NCI-H2227 treated with DMSO at 0.1 percent for 48 hours (cell line): ENCODE measurements around the gene CNEP1R1.
"Not testable (repeated sequence)": the region's sequence is repeated elsewhere in the genome, so short reads cannot be mapped to it uniquely, and the experiment has no call there.

Source experiments
- DNase-seq: peaks from one replicate; lab custom pipeline; 2025; lab: John Stamatoyannopoulos, UW

CNEP1R1 gene, protein sequence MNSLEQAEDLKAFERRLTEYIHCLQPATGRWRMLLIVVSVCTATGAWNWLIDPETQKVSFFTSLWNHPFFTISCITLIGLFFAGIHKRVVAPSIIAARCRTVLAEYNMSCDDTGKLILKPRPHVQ

DNA sequence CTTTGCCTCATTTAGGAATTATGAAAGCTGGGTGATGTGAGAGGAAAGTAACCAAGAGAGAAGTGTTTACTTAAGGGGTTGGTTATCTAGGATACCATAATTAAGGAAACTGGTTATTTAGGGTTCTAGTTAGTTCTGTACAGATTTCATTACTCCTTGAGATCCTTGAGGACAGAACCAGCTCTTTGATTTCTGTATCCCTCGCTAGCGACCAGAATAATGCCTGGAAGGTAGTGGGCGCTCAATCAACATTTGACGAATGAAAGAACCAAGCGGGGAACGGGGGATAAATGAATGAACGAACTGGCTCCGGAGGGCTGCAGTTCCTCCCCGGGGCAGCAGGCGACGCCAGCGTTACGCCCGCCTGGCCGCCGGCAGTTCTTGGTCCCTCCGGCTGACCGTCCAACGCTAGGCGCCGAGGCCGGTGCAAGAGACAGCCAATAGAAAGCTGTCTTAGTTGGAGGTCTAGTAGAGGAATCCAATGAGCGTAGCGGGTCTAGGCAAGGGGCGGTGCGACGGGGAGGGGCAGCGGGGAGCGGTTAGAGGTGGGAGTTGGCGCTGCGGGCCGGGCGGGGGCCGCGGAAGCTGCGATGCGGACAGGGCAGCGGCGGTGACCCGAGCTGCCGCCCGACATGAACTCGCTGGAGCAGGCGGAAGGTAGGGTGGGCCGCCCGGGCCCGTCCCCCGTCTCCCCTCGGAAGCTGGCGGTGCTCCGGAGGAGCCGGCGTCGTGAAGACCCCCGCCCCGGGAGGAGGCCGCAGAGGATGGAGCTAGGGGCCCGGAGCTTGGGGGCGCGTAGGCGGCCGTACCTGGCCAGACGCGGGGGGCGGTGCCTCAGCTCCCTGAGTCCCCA lies at the start of gene CNEP1R1:
Gene CNEP1R1 (plus strand): TSS at position 542 of the 853 bp plus-strand sequence. CDS start 91 bp downstream, at position 633.
- DNase-seq = peak; percentile 91

DNA sequence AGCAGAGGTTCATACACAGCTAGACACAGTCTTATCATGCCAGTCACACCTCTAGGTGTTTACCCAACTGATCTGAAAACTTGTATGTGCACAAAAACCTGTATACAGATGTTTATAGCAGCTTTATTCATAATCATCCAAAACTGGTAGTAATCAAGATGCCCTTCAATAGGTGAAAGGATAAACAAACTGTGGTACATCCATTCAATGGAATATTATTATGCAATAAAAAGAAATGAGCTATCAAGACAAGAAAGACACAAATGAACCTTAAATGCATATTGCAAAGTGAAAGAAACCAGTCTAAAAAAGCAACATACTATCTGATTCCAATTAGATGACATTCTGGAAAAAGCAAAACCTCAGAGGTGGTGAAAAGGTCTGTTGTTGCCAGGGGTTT lies 47.6 kb upstream of the CNEP1R1 start:
- DNase-seq = no peak

DNA sequence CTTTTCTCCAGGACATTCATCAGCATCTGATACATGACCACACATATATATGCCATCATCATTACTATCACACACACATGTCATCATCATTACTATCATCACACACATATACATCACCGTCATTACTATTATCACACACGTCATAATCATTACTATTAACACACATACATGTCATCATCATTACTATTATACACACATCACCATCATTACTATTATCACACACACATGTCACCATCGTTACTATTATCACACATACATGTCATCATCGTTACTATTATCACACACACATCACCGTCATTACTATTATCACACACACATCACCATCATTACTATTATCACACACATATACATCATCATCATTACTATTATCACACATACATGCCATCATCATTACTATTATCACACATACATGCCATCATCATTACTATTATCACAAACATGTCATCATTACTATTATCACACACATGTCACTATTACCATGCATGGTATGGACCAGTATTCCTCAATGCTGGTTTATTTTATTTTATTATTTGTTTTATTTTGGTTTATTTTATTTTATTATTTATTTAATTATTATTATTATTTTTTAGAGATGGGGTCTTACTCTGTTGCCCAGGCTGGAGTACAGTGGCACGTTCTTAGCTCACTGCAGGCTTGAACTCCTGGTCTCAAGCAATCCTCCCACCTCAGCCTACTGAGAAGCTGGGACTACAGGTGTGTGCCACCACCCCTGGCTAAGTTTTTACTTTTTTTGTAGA lies 46.3 kb upstream of the CNEP1R1 start:
- no peak for DNase-seq

DNA sequence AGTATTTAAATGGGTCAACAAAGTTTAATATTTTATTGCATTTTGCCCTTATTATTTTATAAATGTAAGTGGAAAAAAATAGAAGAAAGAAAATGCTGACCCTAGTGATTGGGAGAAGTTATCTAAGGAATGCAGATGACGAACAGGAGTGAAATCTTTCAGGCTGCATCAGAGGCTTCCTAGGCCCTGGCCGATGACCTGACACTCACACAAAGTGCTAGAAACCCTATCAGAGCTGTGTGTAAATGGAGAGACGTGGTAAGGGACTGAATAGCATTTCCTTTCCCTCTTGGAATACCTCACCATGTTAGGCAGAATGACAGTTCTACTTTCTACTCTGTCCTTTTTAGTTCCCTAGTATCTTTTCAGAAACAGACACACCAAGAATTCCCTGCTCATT lies 44.9 kb upstream of the CNEP1R1 start:
- DNase-seq = no peak

DNA sequence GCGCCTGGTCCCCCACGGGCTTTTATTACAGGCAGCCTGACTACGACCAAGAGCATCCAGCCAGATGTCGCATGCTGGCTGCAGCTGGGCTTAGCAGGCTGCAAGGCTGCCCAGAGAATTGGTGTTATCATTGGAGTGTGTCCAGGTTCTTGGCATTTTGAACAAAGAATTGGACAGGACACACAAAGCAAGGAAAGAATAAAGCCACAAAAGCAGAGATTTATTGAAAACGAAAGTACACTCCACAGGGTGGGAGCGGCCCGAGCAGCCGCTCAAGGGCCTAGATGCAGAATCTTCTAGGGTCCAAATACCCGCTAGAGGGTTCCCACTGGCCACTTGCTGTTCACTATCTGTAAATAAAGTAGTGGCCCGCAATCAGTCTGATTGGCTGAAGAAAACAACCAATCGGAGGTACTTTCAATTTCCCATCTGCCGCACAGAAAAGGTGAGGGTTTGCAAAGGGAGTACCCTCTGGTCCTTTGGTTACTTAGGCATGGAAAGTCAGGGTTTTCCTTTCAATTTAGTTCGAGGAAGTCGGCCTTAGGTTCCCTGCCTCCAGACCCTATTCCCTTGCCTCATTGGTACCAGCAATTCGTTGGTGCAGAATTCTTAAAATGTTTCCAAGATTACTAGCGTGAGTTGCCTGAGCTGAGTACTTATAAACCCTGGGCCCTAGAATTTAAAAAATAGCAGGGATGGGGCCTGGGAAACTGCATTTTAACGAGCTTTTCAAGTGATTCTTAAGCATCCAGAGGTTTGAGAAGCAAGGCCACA lies 38.5 kb upstream of the CNEP1R1 start:
- peak; percentile 13 for DNase-seq

DNA sequence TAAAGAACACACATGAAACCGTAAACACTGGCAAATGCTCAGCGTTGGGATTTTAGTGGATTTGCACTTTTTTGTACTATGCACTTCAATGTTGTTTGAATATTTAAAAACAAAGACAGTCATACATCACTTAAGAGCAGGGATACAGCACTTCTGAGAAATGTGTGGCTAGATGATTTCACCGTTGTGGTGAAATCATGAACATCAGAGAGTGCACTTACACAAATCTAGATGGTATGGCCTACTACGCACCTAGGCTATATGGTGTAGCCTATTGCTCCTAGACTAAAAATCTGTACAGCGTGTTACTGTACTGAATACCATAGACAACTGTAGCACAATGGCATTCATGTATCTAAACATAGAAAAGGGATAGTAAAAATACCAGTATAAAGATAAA lies 37.6 kb upstream of the CNEP1R1 start:
- no peak for DNase-seq

DNA sequence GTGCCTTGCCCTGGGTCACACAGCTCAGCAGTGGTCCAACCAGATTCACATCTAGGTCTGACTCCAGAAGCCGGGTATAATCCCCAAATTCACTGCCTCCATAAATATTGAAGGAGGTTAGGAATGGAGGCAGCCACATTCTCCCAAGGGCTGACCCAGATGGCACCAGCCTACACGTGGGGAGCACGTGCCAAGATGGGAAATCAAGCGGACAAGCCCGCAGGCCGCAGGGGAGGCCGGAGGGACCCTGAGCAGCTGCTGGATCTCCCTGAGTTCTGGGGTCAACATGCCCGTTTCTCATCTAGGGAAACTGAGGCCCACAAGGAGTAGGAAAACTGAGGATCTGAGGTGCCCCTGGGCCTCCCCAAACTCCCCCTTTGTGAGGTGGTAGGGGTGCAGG lies 32.2 kb upstream of the CNEP1R1 start:
- DNase-seq = no peak

DNA sequence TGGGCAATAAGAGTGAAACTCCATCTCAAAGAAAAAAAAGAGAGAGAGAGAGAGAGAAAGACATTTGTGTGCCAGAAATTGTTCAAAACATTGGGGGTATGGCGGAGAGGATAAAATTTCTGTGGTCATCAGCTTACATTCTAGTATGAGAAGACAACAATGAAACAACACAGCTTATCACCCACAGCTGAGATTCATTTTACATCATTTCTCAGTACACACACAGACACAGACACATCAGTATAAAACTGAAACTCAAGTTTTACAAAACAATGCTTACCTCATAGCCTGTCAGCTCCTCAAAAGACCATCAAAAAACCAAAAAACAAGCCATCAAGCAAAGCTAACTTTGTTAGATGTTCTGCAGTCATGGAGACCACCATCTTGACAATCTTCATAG lies 31.4 kb upstream of the CNEP1R1 start:
- DNase-seq = no peak

DNA sequence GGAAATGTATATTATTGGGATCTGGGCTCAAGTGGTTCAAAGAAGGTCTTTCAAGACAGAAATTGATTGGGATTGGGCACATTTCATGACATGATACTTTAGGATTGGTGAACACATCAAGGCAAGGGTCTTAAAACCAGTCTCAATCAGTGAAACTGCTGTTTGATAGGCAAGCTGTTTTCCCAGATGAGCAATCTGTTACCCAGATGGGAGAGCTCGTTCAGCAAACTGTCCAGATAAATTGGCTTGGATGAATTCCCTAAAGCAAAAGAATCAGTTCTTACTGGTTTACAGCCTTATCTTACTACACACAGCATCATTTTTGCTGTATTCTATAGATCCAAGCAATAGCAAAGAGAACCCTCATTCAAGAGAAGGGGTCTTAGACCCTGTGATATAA lies 31.0 kb upstream of the CNEP1R1 start:
- DNase-seq = no peak

DNA sequence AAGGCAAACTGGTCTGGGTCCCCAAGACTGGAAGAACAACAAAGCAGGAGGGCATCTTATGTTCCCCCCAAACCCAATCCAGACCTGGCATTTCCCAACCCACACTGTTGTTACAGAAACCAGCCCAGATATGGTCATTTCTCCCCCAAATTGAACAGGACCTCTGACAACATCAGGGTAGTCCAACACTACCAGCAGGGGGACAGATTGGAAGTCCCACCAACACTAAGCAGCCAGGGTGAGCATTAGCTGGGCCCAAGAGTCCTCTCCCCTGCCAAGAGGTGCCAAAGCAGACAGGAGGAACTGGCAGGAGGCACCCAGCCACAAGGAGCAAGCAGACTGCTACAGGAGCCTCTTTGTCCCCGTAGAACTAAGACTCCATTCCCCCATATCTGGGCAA lies 29.3 kb upstream of the CNEP1R1 start:
- no peak for DNase-seq

DNA sequence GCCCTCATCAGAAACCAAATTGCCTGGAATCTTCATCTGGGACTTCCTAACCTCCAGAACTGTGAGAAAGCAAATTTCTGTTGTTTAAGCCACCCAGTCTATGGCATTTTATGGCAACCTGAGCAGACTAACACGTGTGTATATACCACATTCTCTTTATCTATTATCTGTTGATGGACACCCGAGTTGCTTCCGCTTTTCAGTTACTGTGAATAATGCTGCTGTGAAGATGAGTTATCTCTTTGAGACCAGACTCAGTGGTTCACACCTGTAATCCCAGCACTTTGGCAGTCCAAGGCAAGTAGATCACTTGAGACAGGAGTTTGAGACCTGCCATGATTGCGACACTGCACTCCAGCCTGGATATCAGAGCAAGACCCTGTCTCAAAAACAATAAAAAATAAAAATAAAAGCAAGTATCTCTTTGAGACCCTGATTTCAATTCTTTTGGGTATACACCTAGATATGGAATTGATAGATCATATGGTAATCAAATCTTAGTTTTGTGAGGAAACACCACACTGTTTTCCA lies 27.2 kb upstream of the CNEP1R1 start:
- DNase-seq = no peak

DNA sequence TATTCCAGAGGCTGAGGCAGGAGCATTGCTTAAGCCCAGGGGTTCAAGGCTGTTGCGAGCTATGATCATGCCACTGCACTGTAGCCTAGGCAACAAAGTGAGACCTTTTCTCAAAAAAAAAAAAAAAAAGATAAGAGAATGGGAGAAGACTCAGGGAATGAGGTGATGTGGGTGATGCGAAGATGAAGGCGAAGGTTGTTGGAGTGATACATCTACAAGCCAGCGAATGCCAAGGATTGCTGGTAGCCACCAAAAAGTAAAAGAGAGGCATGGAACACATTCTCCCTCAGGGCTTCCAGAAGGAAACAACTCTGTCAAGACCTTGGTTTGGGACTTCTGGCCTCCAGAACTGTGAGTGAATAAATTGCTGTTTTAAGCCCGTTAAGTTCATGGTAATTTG lies 26.0 kb upstream of the CNEP1R1 start:
- no peak for DNase-seq

DNA sequence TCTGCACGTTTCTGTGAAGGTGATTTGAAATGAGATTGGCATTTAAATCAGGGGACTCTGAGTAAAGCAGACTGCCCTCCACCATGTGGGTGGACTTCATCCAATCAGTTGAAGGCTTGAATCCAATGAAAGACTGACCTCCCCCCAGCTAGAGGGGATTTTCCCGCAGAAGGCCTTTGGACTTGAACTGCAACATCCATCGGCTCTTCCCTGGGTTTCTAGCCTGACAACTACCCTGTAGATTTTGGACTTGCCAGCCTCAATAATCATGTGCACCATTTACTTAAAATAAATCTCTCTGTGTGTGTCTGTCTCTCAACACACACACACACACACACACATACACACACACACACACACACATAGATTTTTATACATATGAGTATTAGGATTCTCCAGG lies 23.9 kb upstream of the CNEP1R1 start:
- no peak for DNase-seq

DNA sequence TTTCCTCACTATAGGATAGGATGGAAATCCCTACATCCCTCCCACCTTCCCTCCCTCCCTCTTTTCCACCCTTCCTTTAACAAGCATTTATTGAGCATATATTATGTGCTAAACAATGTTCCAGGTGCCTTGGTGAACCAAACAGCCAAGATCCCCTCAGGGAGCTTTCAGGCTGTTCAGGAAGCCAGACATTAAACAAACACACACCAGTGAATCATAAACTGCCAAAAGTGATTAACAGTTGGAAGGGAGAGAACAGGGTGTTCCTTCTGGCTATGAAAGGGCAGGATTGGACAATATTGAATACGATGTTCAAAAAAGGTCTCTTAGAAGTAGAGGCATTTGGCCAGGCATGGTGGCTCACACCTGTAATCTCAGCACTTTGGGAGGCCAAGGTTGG lies 22.8 kb upstream of the CNEP1R1 start:
- no peak for DNase-seq

DNA sequence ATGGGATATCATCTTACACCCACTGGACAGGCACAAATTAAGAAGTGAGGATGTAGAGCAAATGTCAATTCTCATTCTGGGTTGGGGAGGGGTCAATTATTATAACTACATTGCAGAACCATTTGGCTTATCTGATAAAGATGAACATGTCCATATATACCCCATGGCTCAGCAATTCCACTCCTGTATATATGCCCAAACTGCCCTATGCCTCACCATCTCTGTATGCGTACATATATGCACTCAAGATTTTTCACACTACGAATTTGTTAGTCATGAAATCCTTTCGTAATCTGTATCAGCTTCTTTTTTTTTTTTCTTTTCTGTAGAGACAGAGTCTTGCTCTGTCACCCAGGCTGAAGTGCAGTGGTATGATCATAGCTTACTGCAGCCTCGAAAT lies 20.8 kb upstream of the CNEP1R1 start:
- no peak for DNase-seq

DNA sequence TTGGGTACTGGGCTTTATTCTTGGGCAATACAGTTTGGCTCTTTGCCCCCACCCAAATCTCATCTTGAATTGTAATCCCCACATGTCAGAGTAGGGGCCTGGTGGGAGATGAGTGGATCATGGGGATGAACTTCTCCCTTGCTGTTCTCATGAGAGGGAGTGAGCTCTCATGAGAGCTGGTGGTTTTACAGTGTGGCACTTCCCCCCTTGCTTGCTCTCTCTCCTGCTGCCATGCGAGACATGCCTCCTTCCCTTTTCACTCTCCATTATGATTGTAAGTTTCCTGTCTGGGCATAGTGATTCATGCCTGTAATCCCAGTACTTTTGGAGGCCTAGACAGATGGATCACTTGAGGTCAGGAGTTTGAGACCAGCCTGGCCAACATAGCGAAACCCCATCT lies 18.1 kb upstream of the CNEP1R1 start:
- DNase-seq = no peak

DNA sequence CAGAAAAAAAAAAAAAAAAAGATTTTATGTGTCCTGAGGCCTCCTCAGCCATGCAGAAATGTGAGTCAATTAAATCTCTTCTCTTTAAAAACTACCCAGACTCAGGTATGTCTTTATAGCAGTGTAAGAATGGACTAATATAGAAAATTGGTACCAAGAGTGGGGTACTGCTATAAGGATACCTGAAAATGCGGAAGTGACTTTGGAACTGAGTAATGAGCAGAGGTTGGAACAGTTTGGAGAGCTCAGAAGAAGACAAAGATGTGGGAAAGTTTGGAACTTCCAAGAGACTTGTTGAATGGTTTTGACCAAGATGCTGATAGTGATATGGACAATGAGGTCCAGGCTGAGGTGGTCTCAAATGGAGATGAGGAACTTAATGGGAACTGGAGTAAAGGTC lies 17.3 kb upstream of the CNEP1R1 start:
- no peak for DNase-seq

DNA sequence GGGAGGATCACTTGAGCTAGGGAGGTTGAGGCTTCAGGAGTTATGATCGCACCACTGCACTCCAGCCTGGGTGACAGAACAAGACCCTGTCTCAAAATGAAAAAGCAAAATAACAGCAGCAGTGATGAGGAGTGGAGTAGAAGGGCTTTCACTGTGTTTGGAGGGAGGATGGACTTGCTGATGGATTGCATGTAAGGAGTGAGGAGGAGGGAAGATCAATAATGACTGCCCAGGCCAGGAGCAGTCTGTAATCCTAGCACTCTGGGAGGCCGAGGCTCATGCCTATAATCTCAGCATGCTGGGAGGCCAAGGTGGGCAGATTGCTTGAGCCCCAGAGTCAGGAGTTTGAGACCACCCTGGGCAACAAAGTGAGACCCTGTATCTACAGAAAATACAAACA lies 14.8 kb upstream of the CNEP1R1 start:
- no peak for DNase-seq

DNA sequence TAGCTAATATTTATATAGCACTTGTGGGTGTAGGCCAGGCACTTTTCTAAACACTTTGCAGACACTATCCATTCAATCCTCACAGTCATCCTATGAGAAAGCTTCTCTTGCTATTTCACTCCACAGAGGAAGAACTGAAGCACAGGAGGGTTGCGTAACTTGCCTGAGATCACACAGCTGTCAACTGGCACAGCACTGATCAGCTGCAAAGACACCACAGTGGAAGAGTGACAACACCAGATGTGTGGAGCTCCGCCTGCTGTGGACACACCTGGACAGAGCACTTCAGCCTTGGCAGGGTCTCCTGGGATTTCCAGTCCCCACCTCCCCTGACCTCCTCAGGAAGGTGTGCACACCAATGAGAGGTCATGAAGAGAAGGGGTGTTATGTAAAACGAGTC lies 13.3 kb upstream of the CNEP1R1 start:
- DNase-seq = no peak

DNA sequence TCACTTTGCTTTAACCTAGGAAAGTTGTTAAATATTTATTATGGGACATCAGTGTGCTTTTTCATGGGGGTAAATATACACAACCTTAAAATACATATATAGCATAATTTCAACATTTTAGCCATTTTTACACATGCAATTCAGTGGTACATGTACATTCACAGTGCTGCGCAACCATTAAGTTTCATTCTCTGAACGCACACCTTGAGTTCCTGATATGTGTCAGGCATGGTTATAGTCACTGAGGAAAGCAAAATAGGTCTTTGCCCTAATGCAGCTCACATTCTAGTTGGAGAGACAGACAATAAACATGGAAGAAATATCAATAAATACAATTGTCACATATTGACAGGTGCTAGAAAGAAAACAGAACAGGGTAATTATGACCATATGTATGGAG lies 12.8 kb upstream of the CNEP1R1 start:
- no peak for DNase-seq

DNA sequence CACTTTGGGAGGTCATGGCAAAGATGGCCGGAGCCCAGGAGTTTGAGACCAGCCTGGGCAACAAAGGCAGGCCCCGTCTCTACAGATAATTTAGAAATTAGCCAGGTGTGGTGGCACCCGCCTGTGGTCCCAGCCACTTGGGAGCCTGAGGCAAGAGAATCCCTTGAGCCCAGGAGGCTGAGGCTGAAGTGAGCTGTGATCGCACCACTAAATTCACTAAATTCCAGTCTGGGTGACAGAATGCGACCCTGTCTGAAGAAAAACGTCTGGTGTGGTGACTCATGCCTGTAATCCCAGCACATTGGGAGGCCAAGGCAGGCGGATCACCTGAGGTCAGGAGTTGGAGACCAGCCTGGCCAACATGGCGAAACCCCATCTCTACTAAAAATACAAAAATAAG lies 10.8 kb upstream of the CNEP1R1 start:
- DNase-seq = not testable (repeated sequence)

DNA sequence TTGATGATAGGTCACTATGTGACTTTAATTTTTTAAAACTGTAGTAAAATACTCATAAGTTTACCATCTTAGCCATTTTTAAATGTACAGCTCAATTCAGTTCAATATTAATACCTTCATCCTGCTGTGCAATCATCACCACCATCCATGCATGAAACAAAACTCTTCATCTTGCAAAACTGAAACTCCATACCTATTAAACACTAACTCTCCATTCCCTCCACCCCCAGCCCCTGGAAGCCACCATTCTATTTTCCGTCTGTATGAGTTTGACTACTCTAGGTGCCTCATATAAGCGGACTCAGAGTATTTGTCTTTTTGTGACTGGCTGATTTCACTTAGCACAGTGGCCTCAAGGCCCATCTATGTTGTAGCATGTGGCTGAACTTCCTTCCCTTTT lies 9.4 kb upstream of the CNEP1R1 start:
- no peak for DNase-seq
